ENCODE measurements around the gene SURF2.
"Not testable (repeated sequence)": the region's sequence is repeated elsewhere in the genome, so short reads cannot be mapped to it uniquely, and the experiment has no call there.

Gene SURF2

DNA sequence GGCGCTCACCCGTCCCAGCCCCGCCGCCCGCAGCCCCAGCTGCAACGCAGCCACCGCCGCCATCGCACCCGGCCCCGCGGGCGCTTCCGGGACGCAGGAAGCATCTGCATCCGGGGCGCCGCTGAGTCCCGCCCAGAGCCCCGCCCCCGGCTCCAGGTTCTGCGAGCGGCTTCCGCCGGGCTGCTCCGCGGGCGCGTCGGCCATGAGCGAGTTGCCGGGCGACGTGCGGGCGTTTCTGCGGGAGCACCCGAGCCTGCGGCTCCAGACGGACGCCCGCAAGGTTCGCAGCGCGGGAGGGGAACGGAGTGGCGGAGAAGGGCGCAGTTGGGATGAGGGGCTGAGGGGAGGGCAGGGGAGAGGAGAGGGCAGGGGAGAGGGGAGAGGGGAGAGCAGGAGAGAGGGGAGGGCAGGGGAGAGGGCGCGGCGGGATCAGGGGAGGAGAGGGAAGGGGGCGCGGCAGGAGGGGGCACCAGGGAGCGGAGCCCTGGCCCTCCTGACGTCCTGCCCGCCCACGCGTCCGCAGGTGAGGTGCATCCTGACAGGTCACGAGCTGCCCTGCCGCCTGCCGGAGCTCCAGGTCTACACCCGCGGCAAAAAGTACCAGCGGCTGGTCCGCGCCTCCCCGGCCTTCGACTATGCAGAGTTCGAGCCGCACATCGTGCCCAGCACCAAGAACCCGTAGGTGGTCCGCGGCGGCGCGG lies at the start of gene SURF2, which contains the start of gene SURF1:
Gene SURF2, plus strand, starts transcription at position 160 of the 701 bp plus-strand sequence. Its CDS starts 43 bp downstream, at position 203.
Gene SURF1, minus strand, starts transcription at position 97 of the 701 bp plus-strand sequence. Its CDS starts 34 bp downstream, at position 63.
- DNase-seq: peak; percentile 73

DNA sequence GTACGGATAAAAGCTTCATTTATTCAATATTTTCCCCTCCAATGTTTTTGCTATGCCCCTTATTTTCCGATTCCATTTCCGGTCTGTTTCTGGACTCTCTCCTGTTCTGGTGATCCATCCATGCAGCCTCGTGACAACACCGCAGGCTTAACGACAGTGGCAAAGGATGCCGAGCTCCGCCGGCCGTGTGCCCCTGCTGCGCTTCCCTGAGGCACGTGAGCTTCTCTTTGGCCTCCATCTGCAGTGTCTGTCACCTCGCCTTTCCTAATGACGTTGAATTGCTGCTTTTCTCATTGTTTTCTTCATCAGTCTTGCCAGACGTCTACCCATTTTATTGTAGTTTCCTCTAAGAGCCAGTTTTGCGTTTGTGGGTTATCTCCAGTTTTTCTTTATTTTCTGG lies 49.0 kb upstream of the SURF2 start:
- DNase-seq: no peak

- no peak for DNase-seq
Observed at GRCh38 chr9:133309608-133310007, 46.7 kb upstream of the SURF2 start.

DNA sequence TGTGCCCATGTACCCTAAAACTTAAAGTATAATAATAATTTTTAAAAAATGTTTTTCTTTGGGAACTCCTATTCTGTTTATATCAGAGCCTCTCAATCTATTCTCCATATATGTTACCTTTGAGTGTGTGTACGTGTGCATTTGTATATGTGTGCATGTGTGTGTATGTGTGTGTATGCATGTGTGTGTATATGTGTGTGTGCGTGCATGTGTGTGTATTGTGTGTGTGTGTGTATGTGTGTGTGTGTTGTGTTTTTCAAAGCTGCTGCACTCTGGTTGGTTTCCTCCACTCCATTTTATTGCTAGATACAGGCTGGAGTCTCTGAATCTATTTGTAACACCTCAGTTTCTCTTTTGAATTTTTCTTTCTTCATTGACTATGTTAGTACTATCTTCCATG lies 40.4 kb upstream of the SURF2 start:
- no peak for DNase-seq

- DNase-seq: not testable (repeated sequence)
Observed at GRCh38 chr9:133317551-133317950, 38.8 kb upstream of the SURF2 start.

DNA sequence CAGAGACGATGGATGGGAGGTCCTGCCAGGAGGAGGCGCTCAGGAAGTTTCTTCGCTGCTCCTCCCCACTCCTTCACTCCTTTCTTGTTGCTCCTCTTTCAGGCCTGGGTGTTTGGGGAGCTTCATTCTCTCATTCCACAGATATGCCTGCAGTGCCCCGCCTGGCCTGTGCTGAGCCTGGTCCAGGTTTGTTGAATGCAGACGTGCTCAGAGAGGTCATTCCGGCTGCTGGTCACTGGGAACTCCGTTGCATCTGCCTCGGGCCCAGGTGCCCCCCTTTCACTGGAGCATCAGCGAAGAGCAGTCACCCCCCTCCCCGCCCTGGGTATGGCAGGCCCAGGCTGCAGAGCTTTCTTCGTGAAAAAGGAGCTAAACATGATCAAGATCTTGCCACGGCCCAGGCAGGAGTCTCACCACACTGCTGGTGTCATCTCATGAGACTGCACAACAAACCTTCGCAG lies 35.9 kb upstream of the SURF2 start:
- no peak for DNase-seq

DNA sequence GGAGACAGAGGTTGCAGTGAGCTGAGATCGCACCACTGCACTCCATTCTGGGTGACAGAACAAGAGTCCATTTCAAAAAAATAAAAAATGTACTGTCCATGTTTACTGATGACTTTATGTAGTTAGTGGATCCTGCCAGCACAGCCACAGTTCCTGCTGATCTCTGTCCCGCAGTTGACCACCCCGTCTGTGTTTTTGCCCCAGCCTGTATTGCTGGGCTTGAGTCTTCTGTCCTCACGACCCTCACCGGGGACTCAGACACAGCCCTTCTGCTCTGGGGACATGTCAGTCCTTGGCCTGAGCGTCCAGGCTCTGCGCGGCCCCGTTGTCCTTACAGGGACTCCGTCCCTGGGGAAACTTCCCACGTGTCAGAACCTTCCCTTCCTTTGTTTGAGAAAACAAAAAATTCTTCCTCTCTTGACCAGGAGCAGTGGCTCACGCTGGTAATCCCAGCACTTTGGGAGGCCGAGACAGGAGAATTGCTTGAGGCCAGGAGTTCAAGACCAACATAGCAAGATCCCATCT lies 34.9 kb upstream of the SURF2 start:
- no peak for DNase-seq

- DNase-seq: no peak
Observed at GRCh38 chr9:133322701-133323100, 33.6 kb upstream of the SURF2 start.

DNA sequence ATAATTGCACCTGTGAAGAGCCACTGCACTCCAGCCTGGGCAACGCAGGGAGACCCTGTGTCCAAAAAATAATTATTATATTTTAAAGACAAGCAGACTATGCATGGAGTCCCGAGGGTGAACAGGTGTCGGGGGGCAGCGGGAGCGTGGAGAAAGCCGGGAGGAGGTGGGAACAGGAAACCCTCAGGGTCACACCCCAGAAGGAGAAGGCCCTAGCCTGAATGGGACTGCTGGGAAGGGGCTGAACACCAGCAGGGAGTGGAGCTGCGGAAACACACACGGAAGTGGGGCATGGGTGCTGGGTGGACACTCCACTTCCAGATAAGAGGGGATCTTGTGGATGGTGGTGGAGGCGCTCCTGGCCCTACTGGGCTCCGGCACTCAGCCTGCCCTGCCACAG lies 33.1 kb upstream of the SURF2 start:
- DNase-seq: no peak

GRCh38 chr9:133323991-133324703 lies 32.2 kb upstream of the SURF2 start:
- DNase-seq: no peak

DNA sequence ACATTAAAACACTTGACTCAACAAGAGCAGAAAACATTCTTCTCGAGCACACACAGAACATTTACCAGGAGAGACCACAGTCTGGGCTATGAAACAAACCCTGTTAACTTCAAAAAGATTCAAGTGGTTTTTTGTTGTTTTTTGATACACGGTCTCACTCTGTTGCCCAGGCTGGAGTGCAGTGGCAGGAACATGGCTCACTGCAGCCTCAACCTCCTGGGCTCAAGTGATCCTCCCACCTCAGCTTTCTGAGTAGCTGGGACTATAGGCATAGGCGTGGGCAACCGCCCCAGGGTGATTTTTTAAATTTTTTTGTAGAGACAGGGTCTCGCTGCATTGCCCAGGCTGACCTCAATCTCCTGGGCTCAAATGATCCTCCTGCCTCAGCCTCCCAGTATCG lies 29.3 kb upstream of the SURF2 start:
- not testable (repeated sequence) for DNase-seq

GRCh38 chr9:133327834-133328484 lies 28.4 kb upstream of the SURF2 start:
- DNase-seq: no peak

GRCh38 chr9:133329306-133330156 lies 26.8 kb upstream of the SURF2 start:
- not testable (repeated sequence) for DNase-seq

DNA sequence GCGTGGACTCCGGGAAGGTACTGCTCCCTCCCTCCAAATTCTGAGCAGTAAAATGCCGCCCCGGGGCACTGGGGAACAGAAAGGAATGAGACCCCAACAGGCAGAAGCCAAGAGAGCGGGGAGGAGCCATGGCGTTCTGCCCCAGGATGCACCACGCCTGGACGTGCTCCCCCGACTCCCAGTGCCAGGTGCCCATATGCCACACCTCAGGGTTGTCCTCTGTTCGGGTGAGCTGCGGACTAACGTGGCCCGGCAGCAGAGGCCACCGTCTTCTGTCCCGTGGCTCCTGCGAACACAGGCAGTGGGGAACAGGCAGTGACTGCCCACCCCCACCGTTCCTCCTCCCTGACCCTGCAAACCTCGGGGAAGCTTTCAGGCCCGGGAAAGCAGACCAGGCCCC lies 25.1 kb upstream of the SURF2 start:
- DNase-seq: no peak

DNA sequence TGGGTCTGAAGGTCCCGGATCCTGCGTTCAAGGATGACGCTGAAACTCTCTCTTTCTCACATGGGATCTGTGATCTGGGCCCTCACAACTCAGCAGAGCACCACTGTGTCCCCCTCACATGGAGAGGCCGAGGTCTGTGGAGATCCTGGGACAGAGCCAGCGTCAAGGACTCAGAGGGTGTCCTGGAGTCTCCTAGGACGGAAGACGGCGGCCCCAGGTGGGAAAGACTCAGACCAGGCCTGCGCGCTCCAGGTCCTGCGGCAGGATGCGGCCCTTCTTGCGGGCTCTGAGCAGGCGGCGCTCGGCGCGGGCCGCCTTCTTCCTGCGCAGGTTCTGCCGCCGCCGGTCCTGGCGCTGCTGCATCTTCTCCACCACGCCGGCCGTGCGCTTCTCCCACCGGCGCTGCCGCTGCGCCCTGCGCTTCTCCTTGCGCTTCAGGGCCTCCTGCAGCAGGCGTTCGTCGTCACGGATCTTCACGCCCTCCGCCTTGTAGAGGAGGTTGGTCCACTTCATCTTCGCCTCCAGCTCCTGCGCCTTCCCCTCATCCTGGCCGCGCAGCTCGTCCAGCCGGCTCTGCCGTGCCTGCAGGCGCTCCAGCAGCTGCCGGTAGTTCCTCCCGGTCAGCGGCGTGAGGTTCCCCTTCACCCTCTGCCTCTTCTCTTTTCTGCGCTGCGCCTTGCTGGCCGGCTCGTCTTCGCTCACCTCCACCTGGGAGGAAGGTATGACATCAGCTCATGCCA lies 24.5 kb upstream of the SURF2 start:
- DNase-seq: no peak

DNA sequence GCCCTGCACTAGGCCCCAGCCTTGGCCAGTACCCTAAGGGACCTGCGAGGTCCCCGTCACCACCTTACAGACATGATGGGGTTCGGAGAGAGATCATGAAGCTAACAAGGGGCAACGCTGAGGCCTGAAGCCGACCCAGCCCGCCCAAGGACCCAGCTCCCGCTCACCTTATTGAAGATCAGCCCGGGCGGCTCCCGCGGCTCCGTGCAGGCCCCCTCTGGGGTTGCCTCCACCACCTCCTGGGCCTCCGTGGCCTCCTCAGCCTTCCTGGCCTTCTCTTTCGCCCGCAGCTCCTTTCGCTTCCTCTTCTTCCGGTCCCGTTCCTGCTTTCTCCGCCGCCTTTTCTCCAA lies 24.0 kb upstream of the SURF2 start:
- DNase-seq: no peak

- no peak for DNase-seq
Observed at GRCh38 chr9:133333011-133333410, 23.3 kb upstream of the SURF2 start.

DNA sequence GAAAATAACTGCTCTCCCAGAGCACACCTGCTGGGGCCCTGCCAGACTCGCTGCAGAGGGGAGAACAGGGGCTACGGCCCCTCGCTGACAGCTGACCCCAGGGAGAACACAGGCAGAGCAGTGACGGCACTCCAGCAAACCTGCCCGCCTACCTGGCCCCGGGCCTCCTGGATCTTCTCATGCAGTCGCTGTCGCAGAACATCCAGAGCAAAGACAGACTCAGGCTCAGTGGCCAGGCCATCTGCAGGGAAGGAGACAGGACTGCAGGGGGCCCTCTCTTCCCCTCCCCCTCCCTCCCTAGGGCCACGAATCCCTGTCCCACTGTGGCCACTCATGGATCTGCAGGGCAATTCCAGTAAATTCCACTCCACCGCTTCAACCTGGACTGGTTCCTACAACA lies 22.8 kb upstream of the SURF2 start:
- DNase-seq: no peak

GRCh38 chr9:133334161-133334560 lies 22.2 kb upstream of the SURF2 start:
- no peak for DNase-seq

DNA sequence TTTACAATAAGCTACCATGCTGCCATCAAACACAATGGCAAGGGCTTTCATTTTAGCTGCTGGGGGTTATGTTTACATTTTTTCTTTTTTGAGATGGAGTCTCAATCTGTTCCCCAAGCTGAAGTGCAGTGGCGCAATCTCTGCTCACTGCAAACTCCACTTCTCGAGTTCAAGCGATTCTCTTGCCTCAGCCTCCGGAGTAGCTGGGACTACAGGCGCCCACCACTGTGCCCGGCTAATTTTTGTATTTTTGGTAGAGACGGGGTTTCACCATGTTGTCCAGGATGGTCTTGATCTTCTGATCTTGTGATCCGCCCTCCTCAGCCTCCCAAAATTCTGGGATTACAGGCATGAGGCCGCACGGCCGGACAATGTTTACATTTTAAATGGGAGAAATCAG lies 21.5 kb upstream of the SURF2 start:
- DNase-seq: not testable (repeated sequence)

DNA sequence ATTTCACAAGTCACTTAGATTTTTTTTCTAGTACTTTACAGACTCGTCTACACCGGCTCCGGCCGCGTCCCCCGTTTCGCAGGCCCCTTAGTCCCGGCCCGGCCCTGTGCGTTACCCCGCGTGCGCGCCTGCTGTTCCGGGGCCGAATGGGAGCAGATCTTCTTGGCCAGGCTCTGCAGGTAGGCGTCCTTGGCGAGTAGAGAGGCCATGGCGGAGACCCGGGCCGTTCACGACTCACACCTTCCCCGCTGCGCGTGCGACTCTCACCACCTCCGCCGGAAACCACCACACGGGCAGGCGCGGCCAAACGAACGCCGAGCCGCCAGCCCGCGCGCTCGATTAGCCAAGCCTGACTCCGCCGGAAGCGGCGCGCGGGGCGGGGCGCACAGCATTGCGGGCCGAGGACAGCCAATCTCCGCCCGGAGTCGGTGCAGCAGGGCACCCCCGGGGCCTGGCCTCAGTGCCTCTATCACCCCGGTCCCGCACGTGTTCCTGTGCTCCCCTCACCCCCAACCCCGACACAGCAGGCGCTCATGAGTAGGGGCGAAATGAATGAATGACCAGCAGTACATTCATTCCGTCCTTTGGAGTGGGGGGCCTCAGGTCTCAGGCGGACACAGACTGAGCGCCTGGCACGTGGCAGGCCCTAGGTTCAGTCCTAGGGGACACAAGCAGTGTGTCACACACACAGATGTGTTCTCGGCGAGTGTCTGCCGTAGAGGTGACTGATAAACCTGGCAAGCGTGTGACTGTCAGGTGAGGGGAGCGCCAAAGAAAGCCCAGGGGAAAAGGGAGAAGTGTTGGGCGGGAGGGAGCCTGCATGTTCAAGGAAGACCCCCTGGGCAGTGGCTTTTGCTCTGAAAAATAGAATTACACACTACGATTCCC lies 20.2 kb upstream of the SURF2 start, which contains the start of gene SURF6:
Gene SURF6, minus strand, starts transcription at position 265 of the 888 bp plus-strand sequence. Its CDS starts 56 bp downstream, at position 209.
- peak; percentile 93 for DNase-seq

Data from NCI-H510A (cell line).